Measurements from ENCODE around the gene IFITM2.
"Not testable (repeated sequence)": the region's sequence is repeated elsewhere in the genome, so short reads cannot be mapped to it uniquely, and the experiment has no call there.

The IFITM2 gene

DNA sequence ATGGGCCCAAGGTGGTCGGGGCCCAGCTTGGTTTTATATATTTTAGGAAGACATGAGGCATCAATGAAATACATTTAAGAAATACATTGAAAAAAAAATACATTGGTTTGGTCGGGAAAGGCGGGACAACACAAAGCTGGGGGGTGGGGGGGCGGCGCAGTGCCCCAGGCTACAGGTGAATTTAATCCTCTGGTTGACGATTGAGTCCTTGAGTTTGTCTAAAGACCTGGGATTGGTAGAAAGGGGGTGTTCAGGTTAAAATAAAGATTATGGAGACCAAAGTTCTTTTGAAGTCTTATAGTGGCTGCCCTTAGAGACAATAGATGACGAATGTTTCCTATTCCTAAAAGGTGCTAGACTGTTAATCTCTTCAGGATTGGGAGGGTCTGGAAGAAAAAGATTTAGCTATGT lies 9.3 kb downstream of the IFITM2 start:
- TF ChIP-seq Cebpa-rat (IDR thresholded peaks at IDR 0.05): no peak
- Histone ChIP-seq H3K4me3 (peak overlapping the region in 1 of 10 experiments; percentile 74; a peak in 1 of 20 replicates), H4K20me1 (no peaks in the 10 kb centered on the region), H3K27ac (no peak overlapping the region), H3K4me2 (peak overlapping the region in 9 of 11 experiments; percentile 5 to 97 (median 90); a peak in 10 of 22 replicates), H3K4me1 (peaks cover 59 to 75% (median 71%) of the 10 kb centered on the region in 10 experiments), H3K9ac (peak overlapping the region in 1 of 11 experiments; percentile 77; a peak in 1 of 22 replicates), H3K9me3 (replicated peaks in 1 of 11) (no peaks in the 10 kb centered on the region), H3K36me3 (peaks cover 0 to 14% (median 8%) of the 10 kb centered on the region in 11 experiments; a peak in 10 of 22 replicates), H3K27me3 (no peaks in the 10 kb centered on the region)

DNA sequence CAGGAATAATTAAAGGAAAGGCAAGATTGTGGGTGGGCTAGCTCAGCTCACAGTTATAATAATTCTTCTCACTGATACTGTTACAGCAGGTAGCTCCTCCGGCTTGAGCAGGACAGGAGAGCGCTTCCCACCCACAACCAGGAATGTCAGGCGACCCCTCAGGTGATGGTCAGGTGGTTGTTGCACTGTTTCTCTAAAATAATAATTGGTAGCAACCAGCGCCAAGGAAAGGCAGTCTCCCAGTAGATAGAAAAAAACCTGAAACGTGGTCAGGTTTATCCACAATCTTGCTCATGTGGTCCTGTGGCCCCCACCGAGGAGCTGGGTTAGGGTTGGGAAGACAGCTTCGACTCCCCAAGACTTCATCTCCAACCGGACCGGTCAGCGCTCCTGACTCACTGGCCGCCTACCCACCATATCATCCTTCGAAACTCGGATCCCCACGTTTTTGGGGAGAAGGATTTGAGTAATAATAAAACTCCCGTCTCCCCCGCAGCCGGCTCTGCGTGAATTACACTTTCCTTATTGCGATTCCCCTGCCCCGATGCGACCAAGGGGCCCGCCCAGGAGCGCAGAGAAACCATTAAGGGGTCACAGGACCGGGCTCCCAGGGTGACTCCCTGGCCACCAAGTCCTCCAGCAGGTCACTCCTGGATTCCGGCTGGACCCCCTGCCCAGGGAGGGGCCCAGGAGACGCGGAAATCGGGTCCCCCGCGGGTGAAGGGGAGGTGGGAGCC lies 10.2 kb downstream of the IFITM2 start:
- H3K27me3 ChIP-seq; H3K4me3 ChIP-seq; H3K9me3 ChIP-seq (replicated peaks in 1 of 11); H4K20me1 ChIP-seq; H3K27ac ChIP-seq: not testable (repeated sequence)
- Histone ChIP-seq H3K9ac (peak overlapping the region in 1 of 11 experiments; percentile 0; a peak in 1 of 22 replicates), H3K4me2 (peak overlapping the region in 6 of 11 experiments; percentile 5 to 88 (median 28); a peak in 6 of 22 replicates), H3K36me3 (peaks cover 0 to 14% (median 8%) of the 10 kb centered on the region in 11 experiments; a peak in 10 of 22 replicates), H3K4me1 (peaks cover 50 to 71% (median 63%) of the 10 kb centered on the region in 10 experiments)

DNA sequence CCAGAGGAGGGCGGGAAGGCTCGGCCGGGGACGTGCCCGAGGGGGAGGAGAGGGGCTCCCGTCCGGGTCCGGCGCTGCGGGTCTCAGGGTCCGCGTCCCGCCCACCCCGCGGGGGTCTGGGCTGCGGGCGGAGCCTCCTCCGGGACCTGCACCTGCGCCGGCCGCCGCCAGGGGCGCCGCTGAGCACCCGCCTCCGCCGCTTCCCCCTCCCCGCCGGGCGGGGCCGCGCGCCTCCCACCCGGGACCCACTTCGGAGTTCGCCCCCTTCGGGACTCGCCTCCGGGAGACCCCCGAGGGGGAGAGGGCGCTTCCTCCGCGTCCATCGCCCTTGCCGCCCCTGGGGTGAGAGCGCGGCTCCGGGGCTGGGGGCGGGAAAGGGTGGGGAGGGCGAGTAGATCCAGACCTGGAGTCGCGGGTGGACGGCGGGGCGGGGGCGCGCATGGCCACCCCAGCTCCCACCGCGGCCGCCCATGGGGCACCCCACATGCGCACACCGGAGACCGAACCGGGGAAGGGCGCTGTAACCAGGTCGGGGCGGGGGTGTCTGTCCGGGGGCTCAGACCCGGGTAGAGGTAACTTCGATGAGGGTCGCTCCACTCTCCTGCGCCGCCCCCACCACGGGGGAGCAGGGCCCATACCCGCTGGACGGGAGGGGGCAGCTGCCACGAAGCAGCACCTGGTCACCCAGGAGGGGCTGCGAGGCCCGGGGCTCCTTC lies 10.9 kb downstream of the IFITM2 start:
- Histone ChIP-seq H3K9ac (peak overlapping the region; percentile 70 to 87 (median 77)), H3K4me3 (peak overlapping the region; percentile 50 to 70 (median 62)), H3K27ac (peak overlapping the region; percentile 51 to 78 (median 69); a peak in 21 of 22 replicates), H3K4me1 (peaks cover 42 to 71% (median 60%) of the 10 kb centered on the region in 10 experiments), H3K36me3 (peaks cover 0 to 14% (median 8%) of the 10 kb centered on the region in 11 experiments; a peak in 10 of 22 replicates), H3K4me2 (peak overlapping the region; percentile 54 to 94 (median 84))
- not testable (repeated sequence) for H4K20me1 ChIP-seq; H3K9me3 ChIP-seq (replicated peaks in 1 of 11); H3K27me3 ChIP-seq

- Histone ChIP-seq H3K27ac (peak overlapping the region; percentile 51 to 78 (median 69); a peak in 21 of 22 replicates), H3K9ac (peak overlapping the region; percentile 70 to 87 (median 77)), H3K4me3 (peak overlapping the region; percentile 50 to 70 (median 62)), H3K4me2 (peak overlapping the region; percentile 54 to 94 (median 84)), H3K36me3 (peaks cover 0 to 14% (median 8%) of the 10 kb centered on the region in 11 experiments; a peak in 10 of 22 replicates), H3K4me1 (peaks cover 45 to 71% (median 60%) of the 10 kb centered on the region in 10 experiments)
- not testable (repeated sequence) for H3K27me3 ChIP-seq; H3K9me3 ChIP-seq (replicated peaks in 1 of 11); H4K20me1 ChIP-seq
These were observed 11.7 kb downstream of the IFITM2 start for GRCh38 chr11:319121-319887.

DNA sequence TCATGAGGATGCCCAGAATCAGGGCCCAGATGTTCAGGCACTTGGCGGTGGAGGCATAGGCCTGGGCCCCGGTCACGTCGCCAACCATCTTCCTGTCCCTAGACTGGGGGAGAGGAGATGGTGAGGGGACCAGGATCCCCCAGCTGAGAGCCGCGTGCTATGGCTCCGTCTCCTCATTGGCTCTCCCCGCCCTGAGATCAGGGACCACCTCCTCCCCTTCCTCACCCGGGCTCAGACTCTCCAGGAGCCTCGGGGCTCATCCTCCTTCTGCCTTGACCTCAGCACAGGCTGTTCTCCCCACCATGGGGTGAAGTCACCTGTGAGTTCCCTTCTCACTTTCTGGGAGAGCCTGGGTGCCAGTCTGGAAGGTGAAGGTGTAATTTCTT lies 12.3 kb downstream of the IFITM2 start:
- peaks cover 46 to 71% (median 60%) of the 10 kb centered on the region in 10 experiments for H3K4me1 ChIP-seq
- not testable (repeated sequence) for H3K27me3 ChIP-seq; H4K20me1 ChIP-seq; H3K9me3 ChIP-seq (replicated peaks in 1 of 11)
- H3K4me3 ChIP-seq: peak overlapping the region in 9 of 10 experiments; percentile 25 to 70 (median 61); a peak in 16 of 20 replicates
- peak overlapping the region; percentile 72 to 94 (median 84) for H3K4me2 ChIP-seq
- H3K9ac ChIP-seq: peak overlapping the region in 10 of 11 experiments; percentile 44 to 87 (median 77); a peak in 15 of 22 replicates
- H3K27ac ChIP-seq: peak overlapping the region in 3 of 11 experiments; percentile 19 to 76 (median 45); a peak in 5 of 22 replicates
- H3K36me3 ChIP-seq: peaks cover 0 to 14% (median 8%) of the 10 kb centered on the region in 11 experiments; a peak in 10 of 22 replicates

DNA sequence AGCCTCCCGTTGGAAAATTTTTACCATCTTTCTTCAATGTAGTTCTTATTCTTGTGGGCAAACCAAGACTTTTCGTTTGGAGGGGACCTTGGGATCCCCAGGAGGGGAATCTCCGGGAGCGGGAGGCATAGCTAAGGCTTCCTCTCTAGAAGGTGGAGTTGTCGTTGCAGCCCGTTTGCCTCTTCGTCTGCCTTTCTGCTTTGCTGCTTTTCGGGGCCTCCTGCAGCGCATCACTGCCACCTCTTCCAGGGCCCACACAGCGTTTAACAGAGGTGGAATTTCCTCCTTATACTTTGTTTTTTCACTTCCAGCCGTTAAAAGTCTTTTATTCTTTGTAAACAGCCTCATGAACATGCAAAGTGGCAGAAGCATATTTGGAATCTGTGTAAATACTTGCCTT lies 16.5 kb downstream of the IFITM2 start:
- no peaks in the 10 kb centered on the region for H3K36me3 ChIP-seq
- H3K4me2 ChIP-seq: peak overlapping the region; percentile 18 to 77 (median 48); a peak in 21 of 22 replicates
- H3K27ac ChIP-seq: 0 out of 22 replicates have a peak overlapping the region, but pooled peaks of 2 of the 11 experiments have one; percentile 25 to 27
- no peaks in the 10 kb centered on the region for H4K20me1 ChIP-seq
- no peaks in the 10 kb centered on the region for H3K9me3 ChIP-seq (replicated peaks in 1 of 11)
- H3K4me1 ChIP-seq: peaks cover 66 to 84% (median 78%) of the 10 kb centered on the region in 10 experiments
- H3K4me3 ChIP-seq: no peak overlapping the region
- H3K27me3 ChIP-seq: no peaks in the 10 kb centered on the region
- no peak for TF ChIP-seq Cebpa-rat (IDR thresholded peaks at IDR 0.05)
- 0 out of 22 replicates have a peak overlapping the region, but pooled peaks of 3 of the 11 experiments have one; percentile 2 to 16 (median 15) for H3K9ac ChIP-seq

DNA sequence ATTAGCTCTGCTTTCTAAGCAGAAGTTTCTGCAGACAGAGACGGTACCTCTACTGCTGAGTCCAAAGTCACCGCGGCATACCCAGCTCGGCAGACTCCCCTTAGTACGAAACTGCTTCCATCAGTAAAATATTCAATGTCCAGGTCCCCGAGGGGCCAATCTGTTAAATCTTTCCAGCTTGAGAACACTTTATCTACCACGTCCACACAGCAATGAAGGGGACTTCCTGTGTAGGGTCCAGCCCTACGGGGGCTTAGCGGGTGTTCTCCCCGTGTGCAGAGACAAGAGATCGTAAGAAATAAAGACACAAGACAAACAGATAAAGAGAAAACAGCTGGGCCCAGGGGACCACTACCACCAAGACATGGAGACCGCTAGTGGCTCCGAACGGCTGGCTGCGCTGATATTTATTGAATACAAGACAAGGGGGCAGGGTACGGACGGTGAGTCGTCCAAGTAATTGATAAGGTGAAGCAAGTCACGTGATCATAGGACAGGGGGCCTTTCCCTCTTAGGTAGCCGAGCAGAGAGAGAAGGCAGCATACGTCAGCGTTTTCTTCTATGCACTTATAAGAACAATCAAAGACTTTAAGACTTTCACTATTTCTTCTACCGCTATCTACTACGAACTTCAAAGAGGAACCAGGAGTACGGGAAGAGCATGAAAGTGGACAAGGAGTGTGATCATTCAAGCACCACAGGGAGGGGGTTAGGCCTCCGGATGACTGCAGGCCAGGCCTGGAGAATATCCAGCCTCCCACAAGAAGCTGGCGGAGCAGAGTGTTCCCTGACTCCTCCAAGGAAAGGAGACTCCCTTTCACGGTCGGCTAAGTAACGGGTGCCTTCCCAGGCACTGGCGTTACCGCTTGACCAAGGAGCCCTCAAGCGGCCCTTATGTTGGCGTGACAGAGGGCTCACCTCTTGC lies 17.2 kb downstream of the IFITM2 start:
- H3K36me3 ChIP-seq; H3K27me3 ChIP-seq; H4K20me1 ChIP-seq; H3K4me3 ChIP-seq; H3K9me3 ChIP-seq (replicated peaks in 1 of 11): not testable (repeated sequence)
- Histone ChIP-seq H3K4me1 (peaks cover 66 to 85% (median 78%) of the 10 kb centered on the region in 10 experiments), H3K27ac (peak overlapping the region in 2 of 11 experiments; percentile 25 to 27; a peak in 1 of 22 replicates), H3K4me2 (peak overlapping the region; percentile 18 to 91 (median 51)), H3K9ac (0 out of 22 replicates have a peak overlapping the region, but pooled peaks of 2 of the 11 experiments have one; percentile 2 to 16)
